Measurements from ENCODE around the gene PLXNB3.

- TF ChIP-seq CTCF (conservative IDR thresholded peaks at IDR 0.05; ENCODE audit: low read depth in 2 of 2) (peak in 1 of 2 experiments; percentile 19; a peak in 1 of 4 replicates), POLR2AphosphoS5 (IDR thresholded peaks at IDR 0.05; ENCODE audit: low read depth) (peak; percentile 63; the same call in 1 of the 2 replicates)
These were observed 30.2 kb downstream of the PLXNB3 start, which contains the start of the genes IDH3G and SSR4 for GRCh38 chrX:153794018-153794896.

Measured in GM23338 (cell line).